Endometrial microvascular endothelial cells (primary cell): ENCODE measurements around the gene STH. TPM values are rescaled to one million over a fixed set of nuclear protein-coding genes. Genes with fewer than 3 reads are reported as not detected.
"Not testable (repeated sequence)": the region's sequence is repeated elsewhere in the genome, so short reads cannot be mapped to it uniquely, and the experiment has no call there.

ENCODE experiments used
- in situ Hi-C: cut with HindIII; loops from 2 replicates; pipeline ENCODE4 v1.10.0; 2017; ENCODE audit warnings: low sequenced_read_pairs, low pct_unique_long_range_greater_than_20kb; ENCODE audit errors: inconsistent ontology term
- total RNA-seq: library from RNA; depleted of rRNA; stranded (reverse); fragments of >200 nt; gene quantifications from one replicate; pipeline ENCODE4 v1.2.3, GENCODE V29; 2015; ENCODE audit errors: inconsistent ontology term

The STH gene
- total RNA-seq, 1 donor from 2014 or later: not detected

DNA sequence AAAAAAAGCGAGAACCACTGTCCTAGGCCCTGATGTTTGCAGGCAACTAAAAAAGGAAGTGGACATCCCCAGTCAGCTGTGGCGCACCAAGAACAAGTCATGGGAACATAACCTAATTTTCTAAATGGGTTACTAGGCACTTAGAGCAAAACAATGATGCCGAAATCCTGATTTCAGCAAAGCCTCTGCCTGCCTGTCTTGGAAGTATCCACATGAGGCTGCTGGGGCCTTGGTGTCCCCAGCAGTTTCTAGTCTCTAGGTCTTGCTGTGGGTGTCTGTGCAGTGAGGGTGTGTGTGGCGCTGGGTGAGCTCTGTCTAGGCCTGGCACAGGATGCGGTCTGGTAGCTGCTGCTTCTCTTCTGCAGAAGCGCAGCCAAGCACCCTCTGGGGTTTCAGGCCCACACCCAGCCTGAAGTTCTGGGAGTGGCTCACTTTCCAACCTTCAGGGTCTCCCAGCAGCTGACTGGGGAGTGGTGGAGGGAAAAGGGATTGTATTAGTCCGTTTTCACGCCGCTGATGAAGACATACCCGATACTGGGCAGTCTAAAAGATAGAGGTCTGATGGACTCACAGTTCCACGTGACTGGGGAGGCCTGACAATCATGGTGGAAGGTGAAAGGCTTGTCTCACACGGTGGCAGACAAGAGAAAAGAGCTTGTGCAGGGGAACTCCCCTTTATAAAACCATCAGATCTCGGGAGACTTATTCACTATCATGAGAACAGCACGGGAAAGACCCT lies 21.1 kb downstream of the STH start:
- in situ Hi-C loops: no loop called here

DNA sequence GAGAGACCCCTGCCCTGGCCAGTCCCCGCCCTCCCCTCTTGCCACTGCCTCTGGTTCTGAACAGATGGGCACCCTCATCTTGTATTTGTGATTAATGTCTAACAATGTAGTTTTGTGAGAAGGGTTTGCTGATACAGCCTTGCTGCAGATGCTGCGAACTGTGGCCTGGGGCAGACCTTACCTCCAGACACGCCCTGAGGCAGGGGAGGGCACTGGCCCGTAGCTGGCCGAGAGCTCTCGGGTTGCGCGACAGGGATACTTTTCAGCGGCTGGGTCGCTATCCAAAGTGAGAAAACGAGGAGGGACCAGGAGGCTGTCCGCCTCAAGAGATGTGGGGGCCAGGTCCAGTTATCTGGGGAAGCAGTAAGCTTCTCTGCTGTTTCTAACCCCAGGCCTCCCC lies 21.9 kb downstream of the STH start:
- in situ Hi-C loops: no loop called here

GRCh38 chr17:46023366-46023765 lies 24.3 kb downstream of the STH start:
- in situ Hi-C loops: not testable (repeated sequence)

DNA sequence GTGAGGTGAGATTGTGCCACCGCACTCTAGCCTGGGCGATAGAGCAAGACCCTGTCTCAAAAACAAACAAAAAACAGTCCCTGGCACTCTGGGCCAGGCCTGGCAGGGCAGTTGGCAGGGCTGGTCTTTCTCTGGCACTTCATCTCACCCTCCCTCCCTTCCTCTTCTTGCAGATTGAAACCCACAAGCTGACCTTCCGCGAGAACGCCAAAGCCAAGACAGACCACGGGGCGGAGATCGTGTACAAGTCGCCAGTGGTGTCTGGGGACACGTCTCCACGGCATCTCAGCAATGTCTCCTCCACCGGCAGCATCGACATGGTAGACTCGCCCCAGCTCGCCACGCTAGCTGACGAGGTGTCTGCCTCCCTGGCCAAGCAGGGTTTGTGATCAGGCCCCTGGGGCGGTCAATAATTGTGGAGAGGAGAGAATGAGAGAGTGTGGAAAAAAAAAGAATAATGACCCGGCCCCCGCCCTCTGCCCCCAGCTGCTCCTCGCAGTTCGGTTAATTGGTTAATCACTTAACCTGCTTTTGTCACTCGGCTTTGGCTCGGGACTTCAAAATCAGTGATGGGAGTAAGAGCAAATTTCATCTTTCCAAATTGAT lies 24.8 kb downstream of the STH start:
- in situ Hi-C loops: no loop called here

- in situ Hi-C loops: no loop called here
Observed at GRCh38 chr17:46024590-46024989, 25.5 kb downstream of the STH start.

- in situ Hi-C loops: no loop called here
Observed at GRCh38 chr17:46025060-46025459, 26.0 kb downstream of the STH start.

- in situ Hi-C loops: no loop called here
Observed at GRCh38 chr17:46025510-46026165, 26.6 kb downstream of the STH start.

DNA sequence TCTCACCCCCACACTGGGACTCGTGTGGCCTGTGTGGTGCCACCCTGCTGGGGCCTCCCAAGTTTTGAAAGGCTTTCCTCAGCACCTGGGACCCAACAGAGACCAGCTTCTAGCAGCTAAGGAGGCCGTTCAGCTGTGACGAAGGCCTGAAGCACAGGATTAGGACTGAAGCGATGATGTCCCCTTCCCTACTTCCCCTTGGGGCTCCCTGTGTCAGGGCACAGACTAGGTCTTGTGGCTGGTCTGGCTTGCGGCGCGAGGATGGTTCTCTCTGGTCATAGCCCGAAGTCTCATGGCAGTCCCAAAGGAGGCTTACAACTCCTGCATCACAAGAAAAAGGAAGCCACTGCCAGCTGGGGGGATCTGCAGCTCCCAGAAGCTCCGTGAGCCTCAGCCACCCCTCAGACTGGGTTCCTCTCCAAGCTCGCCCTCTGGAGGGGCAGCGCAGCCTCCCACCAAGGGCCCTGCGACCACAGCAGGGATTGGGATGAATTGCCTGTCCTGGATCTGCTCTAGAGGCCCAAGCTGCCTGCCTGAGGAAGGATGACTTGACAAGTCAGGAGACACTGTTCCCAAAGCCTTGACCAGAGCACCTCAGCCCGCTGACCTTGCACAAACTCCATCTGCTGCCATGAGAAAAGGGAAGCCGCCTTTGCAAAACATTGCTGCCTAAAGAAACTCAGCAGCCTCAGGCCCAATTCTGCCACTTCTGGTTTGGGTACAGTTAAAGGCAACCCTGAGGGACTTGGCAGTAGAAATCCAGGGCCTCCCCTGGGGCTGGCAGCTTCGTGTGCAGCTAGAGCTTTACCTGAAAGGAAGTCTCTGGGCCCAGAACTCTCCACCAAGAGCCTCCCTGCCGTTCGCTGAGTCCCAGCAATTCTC lies 27.4 kb downstream of the STH start:
- in situ Hi-C loops: no loop called here

- in situ Hi-C loops: no loop called here
Observed at GRCh38 chr17:46027048-46027975, 28.3 kb downstream of the STH start.

DNA sequence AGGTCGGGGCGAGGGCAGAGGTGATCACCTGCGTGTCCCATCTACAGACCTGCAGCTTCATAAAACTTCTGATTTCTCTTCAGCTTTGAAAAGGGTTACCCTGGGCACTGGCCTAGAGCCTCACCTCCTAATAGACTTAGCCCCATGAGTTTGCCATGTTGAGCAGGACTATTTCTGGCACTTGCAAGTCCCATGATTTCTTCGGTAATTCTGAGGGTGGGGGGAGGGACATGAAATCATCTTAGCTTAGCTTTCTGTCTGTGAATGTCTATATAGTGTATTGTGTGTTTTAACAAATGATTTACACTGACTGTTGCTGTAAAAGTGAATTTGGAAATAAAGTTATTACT lies 28.9 kb downstream of the STH start:
- in situ Hi-C loops: no loop called here

GRCh38 chr17:46028374-46028773 lies 29.3 kb downstream of the STH start:
- in situ Hi-C loops: no loop called here

DNA sequence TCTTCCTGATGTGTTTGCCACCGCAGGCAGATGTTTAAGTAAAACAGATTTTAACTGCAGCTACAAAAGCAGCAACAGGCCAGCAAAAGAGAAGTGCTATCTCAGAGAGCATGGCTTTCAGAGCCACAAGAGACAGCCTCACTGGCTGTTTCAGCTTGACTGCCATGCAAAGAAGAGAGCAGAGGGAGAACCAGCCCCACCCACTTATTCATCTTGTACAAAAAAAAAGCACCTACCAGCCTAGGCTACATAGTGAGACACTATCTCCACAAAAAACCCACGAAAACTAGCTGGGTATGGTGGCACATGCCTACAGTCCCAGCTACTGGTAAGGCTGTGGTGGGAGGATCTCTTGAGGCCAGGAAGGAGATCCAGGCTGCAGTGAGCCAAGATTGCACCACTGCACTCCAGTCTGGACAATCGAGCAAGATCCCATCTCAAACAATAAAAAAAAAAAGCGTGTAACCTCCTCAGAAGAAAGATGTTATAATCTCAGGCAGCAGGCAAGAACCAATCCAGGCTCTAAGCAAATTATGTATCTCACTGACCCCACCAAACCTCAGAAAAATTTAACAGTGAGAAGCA lies 30.0 kb downstream of the STH start:
- in situ Hi-C loops: no loop called here

DNA sequence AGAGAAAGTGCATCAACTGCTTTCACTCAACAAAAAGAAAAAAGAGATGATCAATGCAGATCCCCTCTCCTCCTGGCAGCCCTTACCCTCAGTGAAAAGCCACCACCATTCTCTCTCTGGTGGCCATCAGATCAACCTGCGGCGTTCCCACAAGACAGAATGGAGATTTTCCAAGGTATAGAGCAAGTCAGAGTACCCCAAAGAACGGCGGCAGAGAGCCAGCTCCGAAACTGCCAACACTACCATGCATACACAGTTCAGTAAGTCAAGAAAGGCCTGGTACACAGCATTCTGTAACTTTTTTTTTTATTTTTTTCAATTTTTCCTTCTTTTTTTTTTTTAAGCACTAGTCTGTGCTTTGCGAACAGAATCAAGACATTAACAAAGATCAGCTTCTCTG lies 30.6 kb downstream of the STH start:
- in situ Hi-C loops: no loop called here

DNA sequence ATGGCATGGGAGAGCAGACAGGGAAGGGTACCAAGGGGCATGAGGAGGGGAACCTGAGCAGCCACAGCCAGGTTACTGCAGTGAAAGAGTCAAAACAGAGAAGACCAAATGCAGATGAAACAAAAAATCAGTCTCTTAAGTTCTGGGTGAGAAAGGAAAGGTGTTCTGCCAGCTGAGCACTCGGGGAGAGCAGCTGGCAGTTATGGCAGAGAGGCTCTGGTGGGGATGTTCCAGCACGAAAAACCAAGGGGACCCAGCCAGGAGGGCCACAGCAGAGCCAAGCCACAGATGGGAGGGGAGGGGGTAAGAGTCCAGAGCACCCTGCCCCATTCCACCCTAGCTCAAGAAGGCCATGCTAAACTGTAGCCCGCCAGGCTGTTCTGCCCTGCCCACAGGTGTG lies 31.7 kb downstream of the STH start:
- in situ Hi-C loops: no loop called here

GRCh38 chr17:46031440-46031839 lies 32.4 kb downstream of the STH start:
- in situ Hi-C loops: no loop called here

GRCh38 chr17:46031920-46032319 lies 32.9 kb downstream of the STH start:
- in situ Hi-C loops: no loop called here

DNA sequence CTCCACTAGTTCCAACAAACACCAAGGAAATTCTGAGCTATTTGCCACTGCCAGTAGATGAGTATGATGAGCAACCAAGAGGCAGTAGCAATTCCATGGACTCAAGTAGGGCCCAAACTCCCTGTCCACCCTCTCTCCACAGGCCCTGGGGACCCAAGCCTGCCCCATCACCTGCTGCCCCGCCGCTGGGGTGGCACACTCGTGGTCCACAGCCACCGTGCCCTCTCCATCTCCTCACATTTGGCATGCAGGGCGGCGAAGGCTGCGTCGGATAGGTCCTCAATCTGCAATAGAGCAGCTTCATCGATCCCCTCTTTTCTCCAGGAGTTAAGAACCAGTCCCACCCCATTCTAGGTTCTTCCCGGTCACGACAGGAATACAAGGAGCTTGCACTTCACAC lies 33.9 kb downstream of the STH start:
- in situ Hi-C loops: no loop called here

GRCh38 chr17:46033392-46033791 lies 34.3 kb downstream of the STH start:
- in situ Hi-C loops: no loop called here
